SK-MEL-5 (cell line): ENCODE measurements around the gene ZMYM2. TPM values are rescaled to one million over a fixed set of nuclear protein-coding genes. Genes with fewer than 3 reads are reported as not detected.

Experiments used
- DNase-seq: peaks from one replicate; pipeline ENCODE4 v3.0.0-alpha.2; 2016; ENCODE audit warnings: low read depth, low spot score
- in situ Hi-C: cut with HindIII; loops from 2 replicates; pipeline ENCODE4 v1.10.0; 2016; ENCODE audit warnings: low sequenced_read_pairs, high pct_unique_total_duplicates, low pct_unique_long_range_greater_than_20kb
- polyA plus RNA-seq, 2 experiments: library from polyadenylated mRNA; depleted of rRNA; stranded (reverse); fragments of >200 nt; gene quantifications; 2 replicates each; pipeline ENCODE4 v1.2.3, GENCODE V29; 2015
- total RNA-seq: library from RNA; depleted of rRNA; stranded (reverse); fragments of >200 nt; shearing (Covaris generic); gene quantifications from 2 replicates; pipeline ENCODE4 v1.2.3, GENCODE V29; 2014; rRNA removed

The ZMYM2 gene
- 84.3 and 84.6 TPM in 2 replicates for total RNA-seq
- 30.5 and 45.8 TPM in 2 replicates for polyA plus RNA-seq (2015; cell fraction: cytosol; rRNA removed)
- polyA plus RNA-seq (2015; cell fraction: nucleus; rRNA removed) = 121 and 123 TPM in 2 replicates

DNA sequence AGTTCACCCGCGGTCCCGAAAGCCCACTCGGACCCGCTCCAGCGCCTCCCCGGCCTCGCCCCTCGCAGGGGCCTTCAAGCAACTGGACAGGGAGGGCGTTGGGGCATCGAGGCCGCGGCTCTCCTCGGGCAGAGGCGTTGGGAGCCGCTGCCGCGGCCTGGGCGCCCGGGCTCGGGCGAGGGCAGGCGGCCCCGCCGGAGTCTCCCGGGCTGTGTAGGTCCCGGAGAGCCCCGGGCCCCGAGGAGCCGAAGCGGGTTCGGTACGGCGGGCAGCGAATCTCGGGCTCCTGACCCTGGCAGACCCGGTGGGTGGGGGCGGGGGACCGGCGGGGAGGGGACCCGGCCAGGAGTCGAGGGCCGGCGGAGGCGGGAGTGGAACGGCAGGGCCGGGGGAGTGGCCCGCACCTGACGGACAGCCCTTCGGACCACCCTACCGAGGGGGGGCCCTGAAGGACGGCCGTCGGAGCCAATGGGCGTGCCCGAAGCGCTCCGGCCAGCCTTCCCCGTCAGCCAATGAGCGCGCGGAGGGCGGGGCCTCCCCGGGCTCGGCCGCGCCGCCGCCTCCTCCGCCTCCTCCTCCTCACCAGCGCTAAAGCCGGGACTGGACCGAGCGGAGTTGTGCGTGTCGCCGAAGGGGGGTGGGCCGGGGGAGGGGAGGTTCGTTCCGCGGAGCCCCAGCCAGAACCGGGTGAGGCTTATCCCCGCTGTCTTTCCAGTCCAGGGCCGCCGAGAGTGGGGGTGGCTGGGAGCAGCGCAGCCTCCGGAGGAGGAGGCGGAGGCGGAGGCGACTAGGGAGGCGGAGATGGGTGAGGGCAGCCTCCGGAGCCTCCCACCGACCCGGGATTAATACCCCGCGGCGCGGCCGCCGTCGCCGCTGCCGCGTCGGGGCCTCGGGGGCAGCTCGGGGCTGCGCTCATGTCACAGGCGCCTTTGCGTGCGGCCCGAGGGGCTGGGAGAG is at the start of gene ZMYM2:
Gene ZMYM2 (plus strand): TSS at position 573 of the 957 bp plus-strand sequence. CDS start 34,346 bp downstream, outside the sequence.
- peak; percentile 96 for DNase-seq
- in situ Hi-C loops = no loop called here

DNA sequence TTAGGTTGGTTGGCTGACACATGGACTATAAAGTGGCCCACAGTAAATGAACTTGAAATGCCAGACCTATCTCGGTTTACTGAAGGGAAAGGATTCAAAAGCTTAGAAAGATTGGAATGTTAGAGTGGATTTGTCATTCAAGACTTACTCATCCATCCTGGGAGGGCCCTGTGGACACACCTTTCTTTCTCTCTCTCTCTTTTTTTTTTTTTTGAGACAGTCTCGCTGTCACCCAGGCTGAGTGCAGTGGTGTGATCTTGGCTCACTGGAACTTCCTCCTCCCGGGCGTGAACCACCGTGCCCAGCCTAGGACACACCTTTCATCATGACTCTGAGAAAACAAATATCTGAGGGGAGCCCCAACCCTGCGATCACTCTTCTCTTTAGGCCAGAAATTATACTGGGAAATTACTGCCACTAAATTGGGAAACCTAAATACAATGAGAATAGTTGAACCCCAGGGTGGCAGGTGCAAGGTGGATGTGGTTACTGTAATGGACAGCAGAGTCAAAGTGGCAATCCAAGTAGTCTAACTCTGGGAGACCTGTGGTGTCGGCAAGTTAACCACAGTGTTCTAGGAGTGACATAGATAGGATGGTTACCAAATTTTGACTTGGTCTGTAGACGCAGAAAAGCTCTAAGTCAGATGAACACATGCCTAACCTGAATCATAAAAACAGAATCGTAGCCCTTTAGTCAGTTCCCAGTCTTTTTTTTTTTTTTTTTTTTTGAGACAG is 48.0 kb upstream of the ZMYM2 start:
- no peak for DNase-seq
- in situ Hi-C loops = no loop called here

DNA sequence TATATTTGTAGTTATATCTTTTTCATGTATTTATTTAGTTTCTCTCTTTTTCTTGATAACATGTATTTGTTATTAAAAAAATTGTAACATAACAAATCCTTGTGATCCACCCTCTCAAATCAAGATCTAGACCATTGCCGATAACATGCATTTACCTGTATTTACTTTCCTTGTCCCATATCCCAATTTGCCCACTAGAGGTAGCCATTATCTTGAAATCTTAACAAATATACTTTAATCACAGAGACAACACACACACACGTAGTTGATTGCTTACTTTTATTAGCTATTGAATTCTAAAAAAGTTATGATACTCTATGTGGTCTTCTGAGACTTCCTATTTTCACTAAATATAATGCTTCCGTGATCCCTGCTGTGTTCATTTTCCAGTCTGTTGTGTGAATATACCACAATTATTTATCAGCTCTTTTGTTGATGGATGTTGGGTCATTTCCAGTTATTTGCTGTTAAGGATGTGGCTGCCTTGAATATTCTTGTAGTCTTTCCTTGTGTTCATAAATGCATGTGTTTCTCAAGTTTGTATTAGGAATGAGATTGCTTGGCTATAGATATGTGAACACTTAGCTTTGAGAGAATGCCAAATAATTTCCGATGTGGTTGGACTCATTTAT is 31.3 kb upstream of the ZMYM2 start:
- in situ Hi-C loops = no loop called here
- DNase-seq = peak; percentile 68

DNA sequence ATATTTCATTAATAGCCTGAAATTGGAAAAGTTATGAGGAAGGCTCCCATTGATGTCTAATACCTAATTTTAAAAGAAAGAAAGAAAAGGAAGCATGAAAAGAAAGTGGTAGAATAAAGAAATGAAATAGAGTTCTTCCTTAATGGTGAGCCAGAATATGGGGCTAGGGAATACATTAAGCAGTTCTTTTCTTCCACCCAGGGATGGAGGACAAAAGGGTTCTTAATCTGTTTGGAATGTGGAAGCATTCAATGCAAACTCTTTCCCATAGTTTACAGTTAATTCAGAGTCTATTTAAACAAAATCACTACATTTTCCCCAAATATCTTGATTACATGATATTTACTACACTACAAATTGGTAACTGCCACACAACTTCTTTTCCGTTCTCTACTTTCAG is 18.4 kb upstream of the ZMYM2 start:
- DNase-seq = no peak
- in situ Hi-C loops = no loop called here

DNA sequence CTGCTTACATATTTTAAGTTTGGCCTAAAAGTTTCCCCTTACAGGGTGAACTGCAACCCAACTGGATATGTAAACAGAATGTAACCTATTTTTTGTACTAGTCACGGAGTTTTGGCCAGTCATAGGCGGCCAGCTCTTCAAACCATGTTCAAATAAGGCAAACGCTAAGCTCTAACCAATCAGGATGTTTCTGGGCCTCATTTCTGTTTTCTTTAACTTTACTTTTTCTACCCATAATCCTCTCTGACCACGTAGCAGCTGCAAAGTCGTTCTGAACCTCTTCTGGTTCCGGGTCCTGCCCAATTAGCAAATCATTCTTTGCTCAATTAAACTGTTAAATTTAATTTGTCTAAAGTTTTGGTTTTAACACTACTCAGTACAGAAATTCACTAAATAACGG is 8.2 kb upstream of the ZMYM2 start:
- DNase-seq = no peak
- in situ Hi-C loops = no loop called here

DNA sequence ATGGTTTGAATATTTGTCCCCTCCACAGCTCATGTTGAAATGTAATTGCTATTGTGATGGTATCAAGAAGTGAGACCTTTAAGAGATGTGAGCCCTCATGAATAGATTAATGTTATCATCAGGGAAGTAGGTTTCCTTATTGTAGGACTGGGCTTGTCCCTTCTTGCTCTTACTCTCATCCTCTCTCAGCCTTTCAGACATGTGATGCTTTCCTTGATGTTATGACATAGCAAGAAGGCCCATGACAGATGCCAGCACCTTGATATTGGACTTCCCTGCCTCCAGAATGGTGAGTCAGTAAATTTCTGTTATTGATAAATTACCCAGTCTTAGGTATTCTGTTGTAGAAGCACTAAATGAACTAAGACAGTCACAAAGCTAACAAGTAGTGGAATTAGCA is 5.7 kb upstream of the ZMYM2 start:
- DNase-seq = no peak
- in situ Hi-C loops = no loop called here

DNA sequence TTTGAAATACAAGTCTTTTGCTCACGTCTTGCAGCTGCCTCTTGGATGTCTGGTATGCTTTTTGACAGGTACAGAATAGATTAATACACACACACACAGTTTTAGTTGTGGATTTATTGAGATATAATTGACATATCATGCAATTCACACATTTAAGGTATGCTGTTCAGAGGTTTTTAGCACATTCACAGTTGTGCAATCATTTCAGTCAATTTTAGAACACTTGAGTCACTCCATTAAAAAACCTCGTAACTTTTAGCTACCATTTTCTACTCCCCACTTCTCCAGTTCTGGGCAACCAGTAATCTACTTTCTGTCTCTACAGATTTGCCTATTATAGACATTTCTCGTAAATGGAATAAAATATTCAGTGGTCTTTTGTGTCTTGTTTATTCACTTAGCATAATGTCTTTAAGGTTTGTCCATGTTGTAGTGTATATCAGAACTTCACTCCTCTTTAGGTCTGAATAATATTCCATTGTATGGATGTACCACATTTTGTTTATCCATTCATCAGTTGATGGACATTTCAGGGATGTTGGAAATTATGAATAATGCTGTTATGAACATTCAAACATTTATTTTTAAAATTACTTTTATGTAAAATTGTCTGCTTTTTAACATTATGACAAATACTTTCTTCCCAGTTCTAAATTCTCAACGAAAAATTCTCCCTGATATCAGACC is 2.5 kb upstream of the ZMYM2 start:
- in situ Hi-C loops = no loop called here
- DNase-seq = no peak

DNA sequence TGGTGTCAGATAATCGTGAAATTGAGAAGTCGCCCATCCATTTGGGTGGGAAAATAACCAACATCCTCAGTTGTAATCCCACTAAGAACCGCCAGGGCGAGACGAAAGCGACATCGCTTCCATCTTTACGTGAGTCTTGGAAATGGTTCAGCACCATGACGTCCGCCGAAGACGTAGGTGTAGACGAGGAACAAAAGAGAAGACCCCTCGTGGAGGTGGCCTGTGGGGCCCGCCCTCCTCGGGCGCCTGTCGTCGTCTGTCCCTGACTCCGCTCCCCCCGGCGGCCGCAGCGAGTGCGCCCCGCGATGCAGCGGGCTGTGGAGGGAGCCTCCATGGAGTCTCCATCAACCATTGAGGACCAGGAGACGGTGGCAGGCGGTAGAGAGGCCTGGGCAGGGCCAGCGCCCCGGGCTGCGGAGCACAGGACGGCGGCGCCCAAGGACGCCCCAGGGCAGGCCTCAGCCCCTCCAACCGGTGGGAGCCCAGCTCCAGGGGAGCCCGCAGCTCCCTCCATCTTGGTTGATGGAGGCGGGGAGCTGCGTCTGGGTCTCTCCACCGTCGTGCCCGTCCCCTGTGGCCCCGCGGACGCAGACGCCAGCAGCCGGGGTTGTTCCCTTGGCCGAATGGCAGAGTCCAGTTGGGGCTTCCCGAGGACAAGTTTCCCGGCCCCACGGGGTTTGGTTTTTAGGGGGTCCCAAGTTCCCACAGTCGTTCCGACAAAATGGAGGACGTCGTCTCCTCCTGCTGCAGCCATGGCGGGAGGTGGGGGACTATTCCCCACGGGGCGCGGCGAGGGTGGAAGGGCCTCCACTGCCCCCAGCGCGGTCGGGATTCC is 990 bp upstream of the ZMYM2 start:
- DNase-seq = peak; percentile 88
- in situ Hi-C loops = no loop called here

DNA sequence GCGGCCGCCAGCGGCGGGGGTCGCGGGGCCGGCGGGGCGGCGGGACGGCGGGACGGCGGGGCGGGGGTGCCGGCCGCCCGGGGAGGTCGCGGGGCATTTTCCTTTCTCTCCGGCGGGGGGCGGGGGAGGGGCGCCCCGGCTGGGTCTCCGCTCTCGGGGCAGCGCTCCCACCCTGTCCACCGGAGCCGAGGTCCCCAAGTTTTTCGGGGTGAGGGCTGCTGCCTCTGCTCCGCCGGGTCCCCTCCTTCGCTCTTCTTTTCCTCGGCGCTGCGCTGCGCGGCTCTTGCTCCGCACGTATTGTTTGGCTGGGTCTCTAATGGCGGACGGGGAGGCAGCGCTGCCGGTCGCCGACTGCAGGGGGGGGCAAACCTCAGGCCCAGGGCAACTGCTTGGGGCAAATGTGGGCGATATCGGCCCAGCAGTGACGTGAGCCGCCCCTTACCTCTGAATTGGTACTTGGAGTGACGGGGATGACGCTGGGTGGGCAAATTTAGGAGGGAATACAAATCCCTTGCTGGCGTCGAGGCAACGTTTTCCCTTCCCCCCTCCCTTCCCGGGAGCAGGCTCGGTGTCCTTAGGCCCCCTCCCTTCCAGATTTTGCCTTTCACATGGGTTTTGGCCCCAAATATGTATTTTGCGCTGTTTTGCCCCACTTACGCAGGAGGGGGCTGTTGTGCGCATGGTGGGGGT is 759 bp downstream of the ZMYM2 start:
- in situ Hi-C loops = no loop called here
- peak; percentile 49 for DNase-seq

DNA sequence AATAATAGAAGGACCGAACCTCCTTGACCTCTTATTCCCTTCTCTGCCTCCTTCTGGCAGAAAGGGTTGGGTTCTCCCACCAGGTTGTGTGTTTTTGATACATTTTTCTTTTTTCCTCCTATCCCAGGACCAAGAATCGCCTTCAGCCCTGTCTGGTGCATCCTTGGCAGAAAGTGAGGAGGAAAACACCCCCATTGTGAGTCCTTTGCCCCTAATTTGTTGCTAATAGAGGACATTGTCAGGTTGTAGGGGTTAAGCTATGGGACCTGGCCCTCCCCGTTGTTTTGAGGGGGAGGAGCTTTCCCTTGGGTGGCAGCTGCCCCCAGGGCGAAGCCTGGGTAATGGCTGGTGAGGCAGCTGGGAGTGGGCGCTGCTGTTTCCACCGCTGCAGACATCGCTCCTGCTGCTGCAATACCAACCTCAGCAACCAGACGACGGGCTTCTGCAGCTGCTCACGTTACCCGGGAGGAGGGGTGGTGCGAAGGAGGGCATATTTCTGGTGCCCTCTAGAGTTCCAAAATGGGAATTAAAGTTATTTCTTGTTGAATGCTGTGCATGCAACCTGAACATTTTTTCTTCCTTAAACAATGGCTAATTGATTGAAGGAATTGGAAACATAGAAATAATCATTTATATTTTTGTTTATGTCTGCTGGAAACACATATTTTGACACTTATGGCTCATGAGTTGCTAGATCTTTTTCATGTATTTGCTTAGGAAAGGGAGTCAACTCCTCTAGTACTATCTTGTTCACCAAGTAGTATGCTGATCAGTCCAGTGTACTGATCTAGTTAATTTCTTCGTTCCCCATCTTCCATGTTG is 1.5 kb downstream of the ZMYM2 start:
- DNase-seq = peak; percentile 95
- in situ Hi-C loops = no loop called here

DNA sequence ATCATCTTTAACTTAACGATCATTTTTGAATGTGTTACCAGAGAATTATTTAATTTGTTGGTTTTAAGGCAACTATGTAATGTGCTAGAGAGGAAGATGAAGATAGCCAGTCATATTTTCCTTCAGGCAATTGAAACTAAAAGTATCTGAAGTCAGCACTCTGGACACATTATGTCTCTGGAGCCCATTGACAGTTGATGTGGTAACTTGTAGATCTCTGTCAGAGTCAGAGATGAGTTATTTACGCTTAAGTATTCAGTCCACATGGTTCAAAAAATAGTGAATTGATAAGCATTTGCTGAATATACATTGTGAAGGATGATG is 2.1 kb downstream of the ZMYM2 start:
- in situ Hi-C loops = no loop called here
- peak; percentile 26 for DNase-seq

DNA sequence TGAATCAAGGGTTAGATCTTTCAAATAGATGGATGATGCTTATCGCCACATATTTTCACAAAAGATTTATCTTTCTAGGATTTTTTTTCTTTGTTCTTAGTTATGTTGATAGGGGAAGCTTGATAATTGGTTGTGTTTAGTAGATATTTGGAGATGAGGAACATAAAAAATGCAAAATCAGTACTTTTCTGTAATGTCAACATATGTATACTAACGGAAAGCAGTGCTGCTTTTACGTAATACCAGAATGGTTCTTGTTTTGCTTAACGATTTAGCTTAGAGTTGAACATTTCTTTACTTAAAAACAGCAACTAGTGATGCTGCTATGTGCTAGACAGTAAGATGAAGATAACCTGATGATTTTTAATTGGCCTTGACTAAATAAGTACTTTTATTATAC is 3.0 kb downstream of the ZMYM2 start:
- in situ Hi-C loops = no loop called here
- DNase-seq = no peak

DNA sequence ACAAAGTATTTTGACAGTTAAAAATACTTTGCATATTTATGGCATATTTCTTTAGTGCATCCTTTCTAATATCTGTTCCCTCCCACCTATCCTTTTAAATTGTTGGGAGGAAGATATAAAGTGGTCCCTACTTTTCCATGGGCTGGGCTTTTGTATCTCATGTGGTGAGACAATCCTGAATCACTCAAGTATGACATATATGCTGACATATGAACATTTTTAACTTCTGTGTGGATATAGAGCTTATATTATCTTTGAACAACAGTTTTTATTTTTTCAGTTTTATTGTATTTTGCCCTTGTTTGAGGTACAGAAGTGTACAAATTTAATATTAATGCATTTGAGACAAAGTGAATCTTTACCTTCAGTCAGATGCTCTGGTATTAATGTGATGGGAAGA is 3.4 kb downstream of the ZMYM2 start:
- in situ Hi-C loops = no loop called here
- no peak for DNase-seq

DNA sequence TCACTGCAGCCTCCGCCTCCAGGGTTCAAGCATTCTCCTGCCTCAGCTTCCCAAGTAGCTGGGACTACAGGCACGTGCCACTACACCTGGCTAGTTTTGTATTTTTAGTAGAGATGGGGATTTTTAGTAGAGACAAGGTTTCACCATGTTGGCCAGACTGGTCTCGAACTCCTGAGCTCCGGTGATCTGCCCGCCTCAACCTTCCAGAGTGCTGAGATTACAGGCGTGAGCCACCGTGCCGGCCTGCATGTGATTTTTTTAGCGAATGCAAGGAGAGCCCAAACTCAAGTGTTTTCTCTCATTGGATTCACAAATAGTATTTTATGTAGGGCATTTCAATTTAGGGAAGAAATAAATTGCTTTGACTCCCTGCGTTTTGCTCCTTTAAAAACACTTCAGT is 4.4 kb downstream of the ZMYM2 start:
- no peak for DNase-seq
- in situ Hi-C loops = no loop called here

DNA sequence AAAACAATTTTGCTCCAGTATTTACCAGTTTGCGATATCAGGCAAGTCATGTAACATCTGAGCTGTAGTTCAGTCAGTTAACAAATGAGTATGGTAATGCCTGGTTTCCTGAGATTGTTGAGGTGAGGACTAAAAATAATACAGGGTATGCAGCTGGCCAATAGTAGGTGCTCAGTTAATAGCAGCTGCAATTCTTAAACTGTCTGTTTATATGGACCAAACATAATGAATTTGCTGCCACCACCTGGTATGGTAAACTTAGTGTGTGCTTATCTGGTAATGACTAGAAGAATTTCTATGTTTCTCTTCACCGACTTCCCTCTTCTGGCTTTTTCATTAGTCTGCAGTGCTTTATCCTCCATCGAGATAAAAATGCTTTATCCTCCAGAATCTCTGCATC is 9.1 kb downstream of the ZMYM2 start:
- peak; percentile 11 for DNase-seq
- in situ Hi-C loops = no loop called here
